HepG2 (cell line): ENCODE data around the gene ARL3. TPM values are rescaled to one million over a fixed set of nuclear protein-coding genes. Genes with fewer than 3 reads are reported as not detected.
A peak's percentile ranks its signal among the peaks of the same experiment; 100 is the strongest.

ENCODE experiments used
- ELF1 ChIP-seq: sonication (generic); formaldehyde crosslinking; IDR thresholded peaks from 2 replicates; pipeline ENCODE4 v1.4.0; 2020; ENCODE audit warnings: missing genetic modification reagents
- ELK4 ChIP-seq: sonication (generic); formaldehyde crosslinking; IDR thresholded peaks from 2 replicates; pipeline ENCODE4 v1.9.0; 2021; ENCODE audit warnings: missing genetic modification reagents, borderline replicate concordance
- HNRNPH1 ChIP-seq: fragments of 200-400 bp; formaldehyde crosslinking; optimal IDR thresholded peaks from 2 replicates; pipeline ENCODE3; 2017; ENCODE audit warnings: mild to moderate bottlenecking, low read depth, low read length
- MTA1 ChIP-seq: sonication (generic); formaldehyde crosslinking; IDR thresholded peaks from 2 replicates; pipeline ENCODE4 v1.4.0; 2020; ENCODE audit warnings: missing genetic modification reagents, mild to moderate bottlenecking, borderline replicate concordance
- NFRKB ChIP-seq: fragments of 450-650 bp; IDR thresholded peaks from 2 replicates; pipeline ENCODE4 v1.6.1; 2017
- POLR2G ChIP-seq: fragments of 200-400 bp; formaldehyde crosslinking; IDR thresholded peaks from 2 replicates; pipeline ENCODE4 v1.6.1; 2018; ENCODE audit warnings: mild to moderate bottlenecking, low read depth, low read length, moderate library complexity
- RBM39 ChIP-seq: fragments of 200-400 bp; formaldehyde crosslinking; IDR thresholded peaks from one replicate; pipeline ENCODE4 v1.6.1; 2018; ENCODE audit warnings: antibody characterized with exemption, mild to moderate bottlenecking, low read depth, low read length; ENCODE audit not compliant: poor library complexity, severe bottlenecking
- RFX5 ChIP-seq: IDR thresholded peaks from 2 replicates; pipeline ENCODE4 v1.6.1; 2011; ENCODE audit warnings: low read depth, low read length, improper control_type of control experiment
- SMARCC2 ChIP-seq: fragments of 450-650 bp; IDR thresholded peaks from 2 replicates; pipeline ENCODE4 v1.6.1; 2017; ENCODE audit warnings: antibody characterized with exemption, mild to moderate bottlenecking
- U2AF1 ChIP-seq: fragments of 200-400 bp; formaldehyde crosslinking; optimal IDR thresholded peaks from 2 replicates; pipeline ENCODE3; 2017; ENCODE audit warnings: mild to moderate bottlenecking, low read depth, low read length
- ZFYVE20 ChIP-seq: sonication (generic); formaldehyde crosslinking; IDR thresholded peaks from 2 replicates; pipeline ENCODE4 v1.8.0; 2023; ENCODE audit warnings: low read depth, mild to moderate bottlenecking, moderate library complexity, missing genetic modification reagents, borderline replicate concordance
- ZMYM4 ChIP-seq: sonication (generic); formaldehyde crosslinking; IDR thresholded peaks from 2 replicates; pipeline ENCODE4 v1.8.1; 2023; ENCODE audit warnings: mild to moderate bottlenecking, missing genetic modification reagents
- ZNF224 ChIP-seq: sonication (generic); formaldehyde crosslinking; IDR thresholded peaks from 2 replicates; pipeline ENCODE4 v1.5.0; 2020; ENCODE audit warnings: mild to moderate bottlenecking, missing genetic modification reagents
- ZNF329 ChIP-seq: sonication (generic); formaldehyde crosslinking; IDR thresholded peaks from 2 replicates; pipeline ENCODE4 v1.9.0; 2021; ENCODE audit warnings: low read depth, mild to moderate bottlenecking, missing genetic modification reagents
- ZNF33B ChIP-seq: sonication (generic); formaldehyde crosslinking; IDR thresholded peaks from 2 replicates; pipeline ENCODE4 v1.5.1; 2020; ENCODE audit warnings: mild to moderate bottlenecking, missing genetic modification reagents
- ZNF468 ChIP-seq: sonication (generic); formaldehyde crosslinking; IDR thresholded peaks from 2 replicates; pipeline ENCODE4 v1.8.0; 2022; ENCODE audit warnings: mild to moderate bottlenecking, moderate library complexity, missing genetic modification reagents
- ZNF512 ChIP-seq: sonication (generic); formaldehyde crosslinking; IDR thresholded peaks from 2 replicates; pipeline ENCODE4 v1.4.0; 2020; ENCODE audit warnings: mild to moderate bottlenecking, missing genetic modification reagents
- ZNF678 ChIP-seq: sonication (generic); formaldehyde crosslinking; IDR thresholded peaks from 2 replicates; pipeline ENCODE4 v1.4.0; 2020; ENCODE audit warnings: mild to moderate bottlenecking, missing genetic modification reagents
- polyA plus RNA-seq, 8 experiments: library from polyadenylated mRNA; depleted of rRNA in 3 of 8; stranded (reverse) in 7 of 8; unstranded in 1 of 8; fragments of >200 nt; fragmentation: Illumina TruSeq in 4 of 8; extraction: Trizol in 4 of 8; gene quantifications; 2 replicates each; pipeline versions ENCODE4 v1.2.1 to v1.2.3, GENCODE V29; 2011 to 2016; ENCODE audit warnings: low read depth in 4 of 8, missing spikeins in 1 of 8, mixed read lengths in 1 of 8; ENCODE audit not compliant: insufficient read depth in 1 of 8
- total RNA-seq, 5 experiments: library from RNA; depleted of rRNA; stranded (reverse); fragments of >200 nt; fragmentation: Illumina TruSeq; extraction: Trizol; gene quantifications; 2 replicates each; pipeline ENCODE4 v1.2.3, GENCODE V29; 2016; ENCODE audit warnings: low read depth in 1 of 5
- TF ChIP-seq, protein P1 (sequence below), 2 experiments: sonication (generic) in 1 of 2; formaldehyde crosslinking in 1 of 2; IDR thresholded peaks; 2 replicates each; pipeline versions ENCODE4 v1.6.1 to v1.9.0; 2014 to 2022; ENCODE audit warnings: antibody characterized with exemption in 1 of 2, borderline replicate concordance in 1 of 2, inconsistent platforms in 1 of 2, low read depth in 1 of 2, missing genetic modification reagents in 1 of 2

Gene ARL3
- total and polyA plus RNA-seq, 2 of the 13 experiments (the other 11 are each of a cell fraction or from before 2014, with no cell fraction given), result 5.2 to 6.6 TPM

- no peak for TF ChIP-seq HNRNPH1
- no peak for TF ChIP-seq ZNF224
- peak; percentile 89 for TF ChIP-seq POLR2G
- no peak for TF ChIP-seq U2AF1
- 0 out of 2 replicates have a peak, but pooled peaks have one; percentile 64 for TF ChIP-seq ZNF678 (CRISPR knock-in tag)
- TF ChIP-seq RBM39, result peak; percentile 58
- TF ChIP-seq ZNF512 (CRISPR knock-in tag), result no peak
- TF ChIP-seq ZNF329 (CRISPR knock-in tag), result 0 out of 2 replicates have a peak, but pooled peaks have one; percentile 22
- TF ChIP-seq ZMYM4 (CRISPR knock-in tag), result no peak
- TF ChIP-seq ELK4 (CRISPR knock-in tag), result no peak
- no peak for TF ChIP-seq ZFYVE20 (CRISPR knock-in tag)
- no peak for TF ChIP-seq RFX5
- TF ChIP-seq ELF1 (CRISPR knock-in tag), result no peak
- no peak for TF ChIP-seq SMARCC2
- peak; percentile 35; the same call in 1 of the 2 replicates for TF ChIP-seq MTA1 (CRISPR knock-in tag)
- TF ChIP-seq ZNF468 (CRISPR knock-in tag), result no peak
- TF ChIP-seq NFRKB, result no peak
- TF ChIP-seq ZNF33B (CRISPR knock-in tag), result peak; percentile 70; the same call in 1 of the 2 replicates
- TF ChIP-seq, protein P1, sequence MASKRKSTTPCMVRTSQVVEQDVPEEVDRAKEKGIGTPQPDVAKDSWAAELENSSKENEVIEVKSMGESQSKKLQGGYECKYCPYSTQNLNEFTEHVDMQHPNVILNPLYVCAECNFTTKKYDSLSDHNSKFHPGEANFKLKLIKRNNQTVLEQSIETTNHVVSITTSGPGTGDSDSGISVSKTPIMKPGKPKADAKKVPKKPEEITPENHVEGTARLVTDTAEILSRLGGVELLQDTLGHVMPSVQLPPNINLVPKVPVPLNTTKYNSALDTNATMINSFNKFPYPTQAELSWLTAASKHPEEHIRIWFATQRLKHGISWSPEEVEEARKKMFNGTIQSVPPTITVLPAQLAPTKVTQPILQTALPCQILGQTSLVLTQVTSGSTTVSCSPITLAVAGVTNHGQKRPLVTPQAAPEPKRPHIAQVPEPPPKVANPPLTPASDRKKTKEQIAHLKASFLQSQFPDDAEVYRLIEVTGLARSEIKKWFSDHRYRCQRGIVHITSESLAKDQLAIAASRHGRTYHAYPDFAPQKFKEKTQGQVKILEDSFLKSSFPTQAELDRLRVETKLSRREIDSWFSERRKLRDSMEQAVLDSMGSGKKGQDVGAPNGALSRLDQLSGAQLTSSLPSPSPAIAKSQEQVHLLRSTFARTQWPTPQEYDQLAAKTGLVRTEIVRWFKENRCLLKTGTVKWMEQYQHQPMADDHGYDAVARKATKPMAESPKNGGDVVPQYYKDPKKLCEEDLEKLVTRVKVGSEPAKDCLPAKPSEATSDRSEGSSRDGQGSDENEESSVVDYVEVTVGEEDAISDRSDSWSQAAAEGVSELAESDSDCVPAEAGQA (IDR thresholded peaks at IDR 0.05; ENCODE audit: low read depth), result no peak
- TF ChIP-seq, protein P1 (CRISPR knock-in tag; IDR thresholded peaks at IDR 0.05; ENCODE audit: borderline replicate concordance), result no peak; the same call in 1 of the 2 replicates
Measured at GRCh38 chr10:102714621-102715455, 641 bp upstream of the ARL3 start, which contains the start of gene SFXN2 (continued).
